Endothelial cell (in vitro differentiated cells): ENCODE results near the gene LIPA. TPM values are rescaled to one million over a fixed set of nuclear protein-coding genes. Genes with fewer than 3 reads are reported as not detected.
A peak's percentile ranks its signal among the peaks of the same experiment; 100 is the strongest.

ENCODE experiments used
- DNase-seq: peaks from one replicate; pipeline ENCODE4 v3.0.0; 2021; ENCODE audit warnings: low spot score
- H3K27ac Mint-ChIP-seq: one replicate; pipeline ENCODE4 v1.8.0; 2021; ENCODE audit warnings: mixed read lengths, inconsistent platforms; ENCODE audit not compliant: unreplicated experiment
- H3K27me3 Mint-ChIP-seq: one replicate; pipeline ENCODE4 v1.8.0; 2021; ENCODE audit warnings: mild to moderate bottlenecking, moderate library complexity, mixed read lengths, inconsistent platforms; ENCODE audit not compliant: unreplicated experiment
- H3K36me3 Mint-ChIP-seq: one replicate; pipeline ENCODE4 v1.8.0; 2021; ENCODE audit warnings: mild to moderate bottlenecking, low read depth, mixed read lengths, inconsistent platforms; ENCODE audit not compliant: unreplicated experiment
- H3K4me1 Mint-ChIP-seq: one replicate; pipeline ENCODE4 v1.8.0; 2021; ENCODE audit warnings: mild to moderate bottlenecking, mixed read lengths, inconsistent platforms; ENCODE audit not compliant: unreplicated experiment
- H3K4me3 Mint-ChIP-seq: one replicate; pipeline ENCODE4 v1.8.0; 2021; ENCODE audit warnings: mild to moderate bottlenecking, mixed read lengths, inconsistent platforms; ENCODE audit not compliant: unreplicated experiment
- H3K9me3 Mint-ChIP-seq: one replicate; pipeline ENCODE4 v1.8.0; 2021; ENCODE audit warnings: mixed read lengths, inconsistent platforms; ENCODE audit not compliant: unreplicated experiment
- CTCF ChIP-seq: fragments of 200-600 bp; sonication (generic); IDR thresholded peaks from one replicate; pipeline ENCODE4 v1.5.0; 2021; ENCODE audit warnings: antibody characterized with exemption; ENCODE audit not compliant: unreplicated experiment
- long read RNA-seq: library from polyadenylated mRNA; unstranded; transcript quantifications from one replicate; pipeline ENCODE4 v2.0.0, GENCODE V29; 2020; ENCODE audit not compliant: unreplicated experiment
- total RNA-seq: library from RNA; stranded (reverse); fragmentation: NEBNext Ultra II Directional; extraction: Animal tissue kit (Norgen Biotek cat#: 25700); gene quantifications from one replicate; pipeline ENCODE4 v1.2.1, GENCODE V29; 2021; ENCODE audit not compliant: unreplicated experiment

The LIPA gene
- total RNA-seq, result 84.2 TPM
- long read RNA-seq, transcript LIPA-202 (10 exons, 2,782 nt), result major isoform, 67 of 83 reads
- long read RNA-seq, partial matches to known transcripts, result 8 of 83 reads
- long read RNA-seq, other reads (novel, unspliced or antisense), result 7 of 83 reads

GRCh38 chr10:89251409-89252224 lies at the start of gene LIPA:
Gene LIPA, minus strand, starts transcription at chr10:89251775. Its CDS starts 4,127 bp downstream, at chr10:89247648.
- Mint-ChIP-seq H3K36me3 (peaks cover 13% of the 10 kb centered on the region), H3K4me1 (no peaks in the 10 kb centered on the region), H3K9me3 (peaks cover 5% of the 10 kb centered on the region), H3K27ac (no peak within 1 kb of the TSS), H3K27me3 (no peaks in the 10 kb centered on the region), H3K4me3 (peak within 1 kb of the TSS; percentile 90)
- no peak for TF ChIP-seq CTCF
- DNase-seq, result peak; percentile 88

GRCh38 chr10:89301232-89301631 lies 49.7 kb upstream of the LIPA start:
- Mint-ChIP-seq H3K4me3 (no peak overlapping the region), H3K27me3 (peaks cover 5% of the 10 kb centered on the region), H3K4me1 (peaks cover 25% of the 10 kb centered on the region), H3K9me3 (no peaks in the 10 kb centered on the region), H3K36me3 (no peaks in the 10 kb centered on the region), H3K27ac (peak overlapping the region; percentile 55)
- no peak for TF ChIP-seq CTCF
- DNase-seq, result no peak

DNA sequence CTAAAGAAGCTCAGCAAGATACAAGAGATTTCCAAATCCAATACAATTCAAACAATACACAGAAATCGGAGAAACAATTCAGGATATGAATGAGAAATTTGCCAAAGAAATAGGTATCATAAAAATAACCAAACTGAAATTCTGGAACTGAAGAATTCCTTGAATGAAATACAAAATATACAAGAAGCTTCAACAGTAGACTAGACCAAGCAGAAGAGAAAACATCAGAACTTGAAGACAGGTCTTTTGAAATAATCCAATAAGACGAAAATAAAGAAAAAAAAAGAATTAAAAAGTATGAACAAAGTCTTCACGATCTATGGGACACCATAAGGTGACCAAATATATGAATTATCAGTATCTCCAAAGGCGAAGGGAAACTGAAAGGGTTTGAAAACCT lies 47.5 kb upstream of the LIPA start:
- H3K27me3 Mint-ChIP-seq, result peaks cover 5% of the 10 kb centered on the region
- DNase-seq, result no peak
- no peaks in the 10 kb centered on the region for H3K36me3 Mint-ChIP-seq
- no peaks in the 10 kb centered on the region for H3K9me3 Mint-ChIP-seq
- H3K4me1 Mint-ChIP-seq, result peaks cover 31% of the 10 kb centered on the region
- no peak overlapping the region for H3K27ac Mint-ChIP-seq
- TF ChIP-seq CTCF, result no peak
- no peak overlapping the region for H3K4me3 Mint-ChIP-seq

- H3K4me3 Mint-ChIP-seq, result no peak overlapping the region
- H3K4me1 Mint-ChIP-seq, result peaks cover 20% of the 10 kb centered on the region
- TF ChIP-seq CTCF, result no peak
- no peaks in the 10 kb centered on the region for H3K9me3 Mint-ChIP-seq
- peaks cover 8% of the 10 kb centered on the region for H3K27me3 Mint-ChIP-seq
- DNase-seq, result no peak
- H3K27ac Mint-ChIP-seq, result no peak overlapping the region
- peaks cover 7% of the 10 kb centered on the region for H3K36me3 Mint-ChIP-seq
Measured at GRCh38 chr10:89297791-89298190, 46.2 kb upstream of the LIPA start.

GRCh38 chr10:89297356-89297755 lies 45.8 kb upstream of the LIPA start:
- DNase-seq, result no peak
- H3K27ac Mint-ChIP-seq, result no peak overlapping the region
- H3K36me3 Mint-ChIP-seq, result peaks cover 7% of the 10 kb centered on the region
- H3K4me1 Mint-ChIP-seq, result peaks cover 16% of the 10 kb centered on the region
- H3K9me3 Mint-ChIP-seq, result no peaks in the 10 kb centered on the region
- peaks cover 8% of the 10 kb centered on the region for H3K27me3 Mint-ChIP-seq
- no peak for TF ChIP-seq CTCF
- H3K4me3 Mint-ChIP-seq, result no peak overlapping the region
